RWPE2 (cell line): Measurements from ENCODE around the gene WWTR1.

Experiments
- ATAC-seq: fragments of 200-7000 bp; cut with Tn5 transposase; 3 replicates; pipeline ENCODE4 v1.9.1; 2021; ENCODE audit warnings: low read depth
- DNase-seq: peaks from one replicate; pipeline ENCODE4 v3.0.0-alpha.2; 2020; ENCODE audit warnings: low spot score
- H3K27ac ChIP-seq: fragments of 450-650 bp; 2 replicates; pipeline ENCODE4 v1.5.1; 2017; ENCODE audit warnings: mild to moderate bottlenecking; ENCODE audit not compliant: poor library complexity, severe bottlenecking
- H3K27me3 ChIP-seq: fragments of 250-450 bp; sonication (Bioruptor Pico); 2 replicates; pipeline ENCODE4 v1.5.1; 2021; ENCODE audit warnings: mild to moderate bottlenecking, moderate library complexity; ENCODE audit not compliant: insufficient read depth, poor library complexity, severe bottlenecking
- H3K36me3 ChIP-seq: fragments of 250-450 bp; sonication (Bioruptor Pico); 2 replicates; pipeline ENCODE4 v1.5.1; 2020; ENCODE audit warnings: low read depth, mild to moderate bottlenecking, moderate library complexity
- H3K4me1 ChIP-seq: fragments of 250-450 bp; sonication (Bioruptor Pico); 2 replicates; pipeline ENCODE4 v1.5.1; 2021; ENCODE audit warnings: mild to moderate bottlenecking, moderate library complexity; ENCODE audit not compliant: insufficient read depth, poor library complexity, severe bottlenecking
- H3K4me3 ChIP-seq: fragments of 250-450 bp; sonication (Bioruptor Pico); 2 replicates; pipeline ENCODE4 v1.5.1; 2021; ENCODE audit warnings: mild to moderate bottlenecking, moderate library complexity; ENCODE audit not compliant: severe bottlenecking
- H3K9me3 ChIP-seq: fragments of 250-450 bp; sonication (Bioruptor Pico); 2 replicates; pipeline ENCODE4 v1.5.1; 2021; ENCODE audit warnings: mild to moderate bottlenecking, moderate library complexity; ENCODE audit not compliant: severe bottlenecking
- CTCF ChIP-seq: fragments of 450-650 bp; IDR thresholded peaks from one replicate; pipeline ENCODE4 v1.5.1; 2017; ENCODE audit warnings: mild to moderate bottlenecking, moderate library complexity; ENCODE audit not compliant: poor library complexity, severe bottlenecking

The WWTR1 gene

GRCh38 chr3:149474250-149474817 lies 183.5 kb downstream of the WWTR1 start, which contains the start of gene TM4SF4:
TM4SF4 (plus strand) TSS chr3:149474697; CDS start chr3:149474878, 181 bp downstream.
- H3K9me3 ChIP-seq, result no peaks in the 10 kb centered on the region
- ATAC-seq, result no peak
- H3K36me3 ChIP-seq, result no peaks in the 10 kb centered on the region
- peaks cover 18% of the 10 kb centered on the region for H3K4me1 ChIP-seq
- H3K27me3 ChIP-seq, result no peaks in the 10 kb centered on the region
- H3K27ac ChIP-seq, result peak within 1 kb of the TSS; percentile 15
- no peak for TF ChIP-seq CTCF
- no peak within 1 kb of the TSS for H3K4me3 ChIP-seq
- DNase-seq, result no peak

GRCh38 chr3:149473357-149474249 lies 184.2 kb downstream of the WWTR1 start:
- H3K9me3 ChIP-seq, result no peaks in the 10 kb centered on the region
- H3K4me1 ChIP-seq, result peaks cover 20% of the 10 kb centered on the region
- H3K36me3 ChIP-seq, result no peaks in the 10 kb centered on the region
- H3K27ac ChIP-seq, result peak overlapping the region; percentile 15
- TF ChIP-seq CTCF, result no peak
- H3K27me3 ChIP-seq, result no peaks in the 10 kb centered on the region
- DNase-seq (peak; percentile 69), ATAC-seq (peak; percentile 98)
- H3K4me3 ChIP-seq, result no peak overlapping the region

GRCh38 chr3:149472030-149472797 lies 185.6 kb downstream of the WWTR1 start:
- no peak for DNase-seq

GRCh38 chr3:149470381-149470780 lies 187.4 kb downstream of the WWTR1 start:
- H3K27me3 ChIP-seq, result no peaks in the 10 kb centered on the region
- no peaks in the 10 kb centered on the region for H3K9me3 ChIP-seq
- peaks cover 21% of the 10 kb centered on the region for H3K4me1 ChIP-seq
- no peaks in the 10 kb centered on the region for H3K36me3 ChIP-seq
- no peak for DNase-seq
- no peak for TF ChIP-seq CTCF
- no peak for ATAC-seq
- no peak overlapping the region for H3K27ac ChIP-seq
- H3K4me3 ChIP-seq, result no peak overlapping the region

More at GRCh38 chr3:149472030-149472797, 185.6 kb downstream of the WWTR1 start:
- no peak overlapping the region for H3K27ac ChIP-seq
- no peaks in the 10 kb centered on the region for H3K9me3 ChIP-seq
- no peaks in the 10 kb centered on the region for H3K36me3 ChIP-seq
- H3K27me3 ChIP-seq, result no peaks in the 10 kb centered on the region
- no peak overlapping the region for H3K4me3 ChIP-seq
- no peak for ATAC-seq
- H3K4me1 ChIP-seq, result peaks cover 21% of the 10 kb centered on the region
- TF ChIP-seq CTCF, result no peak
